Pancreas (tissue), 10 donors: ENCODE measurements around the gene CREB3. TPM values are rescaled to one million over a fixed set of nuclear protein-coding genes. Genes with fewer than 3 reads are reported as not detected.

Experiments used
- ATAC-seq, 4 donors: fragments of 200-7000 bp; cut with Tn5 transposase; one replicate each; pipeline versions ENCODE4 v1.8.0 to v1.9.1; 2020; ENCODE audit warnings: mild to moderate bottlenecking in 4 of 4, moderate library complexity in 4 of 4
- DNase-seq, 6 donors: peaks; one replicate each; pipeline ENCODE4 v3.0.0-alpha.2; 2020
- FAIRE-seq: peaks from 2 replicates; lab custom pipeline; 2012; peaks lifted over from hg19 to GRCh38; lab: Jason Lieb, UNC
- H3K27ac ChIP-seq, 4 donors: fragments of 200-600 bp; sonication (generic); 1 replicate in 3 of 4; 2 replicates in 1 of 4; pipeline versions ENCODE4 v1.5.0 to v1.8.0; 2020
- H3K27me3 ChIP-seq, 4 donors: fragments of 200-600 bp; one replicate each; pipeline ENCODE4 v1.8.0; 2021
- H3K36me3 ChIP-seq, 3 donors: fragments of 200-600 bp; sonication (generic) in 1 of 3; one replicate each; pipeline versions ENCODE4 v1.5.0 to v1.8.0; 2020 to 2021
- H3K4me1 ChIP-seq, 3 donors: fragments of 200-600 bp; one replicate each; pipeline ENCODE4 v1.8.0; 2021
- H3K4me3 ChIP-seq, 4 donors: fragments of 200-600 bp; sonication (generic) in 2 of 4; one replicate each; pipeline versions ENCODE4 v1.5.0 to v1.8.0; 2020 to 2021
- H3K9me3 ChIP-seq, 4 donors: fragments of 200-600 bp; one replicate each; pipeline ENCODE4 v1.8.0; 2021
- CTCF ChIP-seq, 4 donors: fragments of 200-600 bp; sonication (generic) in 3 of 4; IDR thresholded peaks; one replicate each; pipeline versions ENCODE4 v1.5.0 to v1.8.0; 2021; ENCODE audit warnings: antibody characterized with exemption in 4 of 4
- WGBS, 2 donors: extraction: QIAGEN DNeasy Blood & Tissue Kit; methylation state at CpG; one replicate each; pipeline ENCODE4 v1.1.7; 2013; 5-methylcytosine and 5-hydroxymethylcytosine counted together
- intact Hi-C, 3 donors: fragments of 100-400 bp; cut with DNase I; formaldehyde crosslinking; loops; one replicate each; pipeline versions ENCODE4 v1.11.1 to v1.14.2; 2022
- polyA plus RNA-seq, 2 donors: library from polyadenylated mRNA; stranded (reverse); fragments of 200-250 nt; gene quantifications; one replicate each; pipeline ENCODE4 v1.2.3, GENCODE V29; 2013
- total RNA-seq, 6 donors: library from RNA; stranded (reverse); fragmentation: NEBNext Ultra II Directional in 4 of 6; extraction: Animal tissue kit (Norgen Biotek cat#: 25700) in 4 of 6; gene quantifications; one replicate each; pipeline versions ENCODE4 v1.2.1 to v1.2.4, GENCODE V29; 2021 to 2023
- donor health status: healthy with polysubstance abuse.
- donor health status: DM: no; HTN: no; CAD: no; lungs with moderate emphysema.
- donor health status: DM: no; HTN: no; CAD: no.
- donor health status: control.
- donor health status: control.
- donor health status: Bipolar disorder and iron deficiency.
- donor health status: DM: yes; HTN: yes; CAD: no.
- donor health status: DM: no; HTN: no; CAD: no.
- donor health status: DM: no; HTN: no; CAD: no.
- donor health status: DM: yes; HTN: yes; CAD: no.

The CREB3 gene
- total and polyA plus RNA-seq, 8 donors, result 15.7 to 29.6 (median 20.5) TPM

- H3K27ac ChIP-seq, result no peak overlapping the region
- no peak for TF ChIP-seq CTCF (IDR thresholded peaks at IDR 0.05)
- H3K27me3 ChIP-seq, result no peaks in the 10 kb centered on the region
- FAIRE-seq (no peak), ATAC-seq (no peak), DNase-seq (no peak)
- intact Hi-C loops, result loop anchor here in 1 of 3 donors (10.0 kb wide), 1 partner anchor 61 kb away; no protein-coding TSS in a partner anchor
- WGBS, 2 donors, result 76% methylated on average over 8 of the region's 8 CpGs
- H3K4me1 ChIP-seq, result no peaks in the 10 kb centered on the region
- peaks cover 10 to 91% (median 64%) of the 10 kb centered on the region in 3 donors for H3K36me3 ChIP-seq
- no peak overlapping the region for H3K4me3 ChIP-seq
- no peaks in the 10 kb centered on the region for H3K9me3 ChIP-seq
Measured at GRCh38 chr9:35705372-35705771, 27.1 kb upstream of the CREB3 start.

- Histone ChIP-seq H3K27me3 (no peaks in the 10 kb centered on the region), H3K36me3 (peaks cover 12 to 91% (median 66%) of the 10 kb centered on the region in 3 donors), H3K27ac (no peak overlapping the region), H3K4me3 (no peak overlapping the region), H3K9me3 (no peaks in the 10 kb centered on the region), H3K4me1 (no peaks in the 10 kb centered on the region)
- WGBS, 2 donors, result 94 to 96% methylated on average over 7 of the region's 7 CpGs
- DNase-seq, result no peak
- no peak for FAIRE-seq
- intact Hi-C loops, result loop anchor here in 1 of 3 donors (10.0 kb wide), 1 partner anchor 61 kb away; no protein-coding TSS in a partner anchor
- TF ChIP-seq CTCF (IDR thresholded peaks at IDR 0.05), result no peak
- peak in 1 of 4 donors; percentile 6 for ATAC-seq
Measured at GRCh38 chr9:35705836-35706430, 26.5 kb upstream of the CREB3 start.

- no peak for ATAC-seq
- intact Hi-C loops, result loop anchor here in 1 of 3 donors (10.0 kb wide), 1 partner anchor 62 kb away; no protein-coding TSS in a partner anchor
- Histone ChIP-seq H3K4me3 (no peak overlapping the region), H3K36me3 (peaks cover 12 to 91% (median 73%) of the 10 kb centered on the region in 3 donors), H3K27ac (no peak overlapping the region), H3K27me3 (no peaks in the 10 kb centered on the region), H3K9me3 (no peaks in the 10 kb centered on the region), H3K4me1 (no peaks in the 10 kb centered on the region)
- FAIRE-seq, result no peak
- TF ChIP-seq CTCF (IDR thresholded peaks at IDR 0.05), result no peak
- no peak for DNase-seq
- 83 to 84% methylated on average over 10 of the region's 10 CpGs for WGBS, 2 donors
Measured at GRCh38 chr9:35706951-35707350, 25.5 kb upstream of the CREB3 start.

- Histone ChIP-seq H3K9me3 (no peaks in the 10 kb centered on the region), H3K4me3 (no peak overlapping the region), H3K27me3 (no peaks in the 10 kb centered on the region), H3K4me1 (no peaks in the 10 kb centered on the region), H3K27ac (no peak overlapping the region), H3K36me3 (peaks cover 16 to 90% (median 62%) of the 10 kb centered on the region in 3 donors)
- TF ChIP-seq CTCF (IDR thresholded peaks at IDR 0.05), result no peak
- intact Hi-C loops, result loop anchor here in 1 of 3 donors (10.0 kb wide), 1 partner anchor 63 kb away; no protein-coding TSS in a partner anchor
- DNase-seq (no peak), FAIRE-seq (no peak), ATAC-seq (no peak)
- WGBS, 2 donors, result 95 to 96% methylated on average over 4 of the region's 4 CpGs
Measured at GRCh38 chr9:35708146-35708545, 24.3 kb upstream of the CREB3 start.
